HL-60 (cell line): ENCODE results near the gene DCPS.

Source experiments
- GABPA ChIP-seq: IDR thresholded peaks from 2 replicates; pipeline ENCODE4 v1.6.1; 2012; ENCODE audit warnings: low read depth
- POLR2AphosphoS5 ChIP-seq: IDR thresholded peaks from 2 replicates; pipeline ENCODE4 v1.6.1; 2012; ENCODE audit warnings: low read depth
- SPI1 ChIP-seq: IDR thresholded peaks from 2 replicates; pipeline ENCODE4 v1.6.1; 2012; ENCODE audit warnings: low read depth, mild to moderate bottlenecking, borderline replicate concordance
- TF ChIP-seq, protein P1 (sequence below): IDR thresholded peaks from one replicate; pipeline ENCODE4 v1.5.1; 2011; ENCODE audit warnings: low read length, control low read depth, inconsistent platforms; ENCODE audit not compliant: insufficient read depth
- TF ChIP-seq, protein P2 (sequence below): IDR thresholded peaks from 2 replicates; pipeline ENCODE4 v1.6.1; 2012; ENCODE audit warnings: low read depth; ENCODE audit not compliant: insufficient replicate concordance

DNA sequence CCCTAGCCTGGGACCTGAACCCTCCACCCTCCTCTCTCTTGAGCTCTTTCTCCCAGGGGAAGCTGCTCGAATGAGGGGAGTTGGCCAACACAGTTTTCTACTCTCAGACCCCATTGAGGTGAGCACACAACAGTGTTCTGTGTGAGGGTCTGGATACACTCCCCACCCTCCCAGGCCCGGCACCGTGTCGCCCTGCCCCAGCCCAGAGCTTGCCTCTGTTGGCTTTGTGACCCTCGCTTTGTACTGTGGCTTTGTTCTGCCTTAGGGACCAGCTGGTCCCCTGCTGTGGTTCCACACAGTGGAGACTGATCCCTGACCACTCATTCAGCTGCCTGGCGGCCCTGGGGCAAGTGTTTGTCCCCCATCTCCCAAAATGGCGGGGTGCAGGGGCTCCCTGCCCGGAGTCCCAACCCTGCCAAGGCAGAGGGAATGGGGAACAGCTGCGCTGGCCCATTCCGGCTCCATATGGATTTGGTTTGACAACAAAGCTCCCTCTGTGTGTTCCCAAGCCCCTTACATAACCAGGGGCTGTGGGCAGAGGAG, 59.9 kb downstream of the DCPS start:
- TF ChIP-seq, protein P1, sequence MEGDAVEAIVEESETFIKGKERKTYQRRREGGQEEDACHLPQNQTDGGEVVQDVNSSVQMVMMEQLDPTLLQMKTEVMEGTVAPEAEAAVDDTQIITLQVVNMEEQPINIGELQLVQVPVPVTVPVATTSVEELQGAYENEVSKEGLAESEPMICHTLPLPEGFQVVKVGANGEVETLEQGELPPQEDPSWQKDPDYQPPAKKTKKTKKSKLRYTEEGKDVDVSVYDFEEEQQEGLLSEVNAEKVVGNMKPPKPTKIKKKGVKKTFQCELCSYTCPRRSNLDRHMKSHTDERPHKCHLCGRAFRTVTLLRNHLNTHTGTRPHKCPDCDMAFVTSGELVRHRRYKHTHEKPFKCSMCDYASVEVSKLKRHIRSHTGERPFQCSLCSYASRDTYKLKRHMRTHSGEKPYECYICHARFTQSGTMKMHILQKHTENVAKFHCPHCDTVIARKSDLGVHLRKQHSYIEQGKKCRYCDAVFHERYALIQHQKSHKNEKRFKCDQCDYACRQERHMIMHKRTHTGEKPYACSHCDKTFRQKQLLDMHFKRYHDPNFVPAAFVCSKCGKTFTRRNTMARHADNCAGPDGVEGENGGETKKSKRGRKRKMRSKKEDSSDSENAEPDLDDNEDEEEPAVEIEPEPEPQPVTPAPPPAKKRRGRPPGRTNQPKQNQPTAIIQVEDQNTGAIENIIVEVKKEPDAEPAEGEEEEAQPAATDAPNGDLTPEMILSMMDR: no peak
- TF ChIP-seq POLR2AphosphoS5: no peak
- TF ChIP-seq, protein P2, sequence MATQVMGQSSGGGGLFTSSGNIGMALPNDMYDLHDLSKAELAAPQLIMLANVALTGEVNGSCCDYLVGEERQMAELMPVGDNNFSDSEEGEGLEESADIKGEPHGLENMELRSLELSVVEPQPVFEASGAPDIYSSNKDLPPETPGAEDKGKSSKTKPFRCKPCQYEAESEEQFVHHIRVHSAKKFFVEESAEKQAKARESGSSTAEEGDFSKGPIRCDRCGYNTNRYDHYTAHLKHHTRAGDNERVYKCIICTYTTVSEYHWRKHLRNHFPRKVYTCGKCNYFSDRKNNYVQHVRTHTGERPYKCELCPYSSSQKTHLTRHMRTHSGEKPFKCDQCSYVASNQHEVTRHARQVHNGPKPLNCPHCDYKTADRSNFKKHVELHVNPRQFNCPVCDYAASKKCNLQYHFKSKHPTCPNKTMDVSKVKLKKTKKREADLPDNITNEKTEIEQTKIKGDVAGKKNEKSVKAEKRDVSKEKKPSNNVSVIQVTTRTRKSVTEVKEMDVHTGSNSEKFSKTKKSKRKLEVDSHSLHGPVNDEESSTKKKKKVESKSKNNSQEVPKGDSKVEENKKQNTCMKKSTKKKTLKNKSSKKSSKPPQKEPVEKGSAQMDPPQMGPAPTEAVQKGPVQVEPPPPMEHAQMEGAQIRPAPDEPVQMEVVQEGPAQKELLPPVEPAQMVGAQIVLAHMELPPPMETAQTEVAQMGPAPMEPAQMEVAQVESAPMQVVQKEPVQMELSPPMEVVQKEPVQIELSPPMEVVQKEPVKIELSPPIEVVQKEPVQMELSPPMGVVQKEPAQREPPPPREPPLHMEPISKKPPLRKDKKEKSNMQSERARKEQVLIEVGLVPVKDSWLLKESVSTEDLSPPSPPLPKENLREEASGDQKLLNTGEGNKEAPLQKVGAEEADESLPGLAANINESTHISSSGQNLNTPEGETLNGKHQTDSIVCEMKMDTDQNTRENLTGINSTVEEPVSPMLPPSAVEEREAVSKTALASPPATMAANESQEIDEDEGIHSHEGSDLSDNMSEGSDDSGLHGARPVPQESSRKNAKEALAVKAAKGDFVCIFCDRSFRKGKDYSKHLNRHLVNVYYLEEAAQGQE: no peak
- TF ChIP-seq GABPA: no peak
- no peak for TF ChIP-seq SPI1
